A549 (cell line): Measurements from ENCODE around the gene CTU2. TPM values are rescaled to one million over a fixed set of nuclear protein-coding genes. Genes with fewer than 3 reads are reported as not detected.

Experiments used
- ATAC-seq, 2 experiments: fragments of 200-7000 bp in 1 of 2; fragments of >200 bp in 1 of 2; cut with Nextera tagmentation in 1 of 2; cut with Tn5 transposase in 1 of 2; 3 replicates each; pipeline versions ENCODE4 v1.8.0 to v1.9.1; 2018 to 2020; ENCODE audit warnings: mild to moderate bottlenecking in 1 of 2, moderate library complexity in 1 of 2
- CTCF ChIA-PET: fragments of 300-600 bp; sonication (Branson Sonifier 250); formaldehyde crosslinking; extraction: SDS; loops from one replicate; lab custom pipeline; 2021; ENCODE audit warnings: antibody characterized with exemption, inconsistent platforms; lab: Yijun Ruan, JAX
- POLR2A ChIA-PET: fragments of 350-600 bp; formaldehyde crosslinking; extraction: SDS; loops from one replicate; lab custom pipeline; 2021; ENCODE audit warnings: antibody characterized with exemption, inconsistent platforms; lab: Yijun Ruan, JAX
- DNase-seq, 2 experiments: peaks; one replicate each; pipeline versions ENCODE4 v3.0.0 to v3.0.0-alpha.2; 2011 to 2016; ENCODE audit warnings: low read depth in 1 of 2, low spot score in 1 of 2
- FAIRE-seq: peaks from 2 replicates; lab custom pipeline; 2011; peaks lifted over from hg19 to GRCh38; lab: Jason Lieb, UNC
- H3K27ac ChIP-seq, 2 experiments: fragments of >200 bp; sonication (Bioruptor Twin); formaldehyde crosslinking; 3 replicates each; pipeline ENCODE4 v1.5.1; 2016 to 2017
- H3K4me1 ChIP-seq: fragments of >200 bp; sonication (Bioruptor Twin); formaldehyde crosslinking; 3 replicates; pipeline ENCODE4 v1.6.1; 2016
- H3K4me2 ChIP-seq: fragments of >200 bp; sonication (Bioruptor Twin); formaldehyde crosslinking; 3 replicates; pipeline ENCODE4 v1.6.1; 2016
- H3K4me3 ChIP-seq: fragments of >200 bp; sonication (Bioruptor Twin); formaldehyde crosslinking; 3 replicates; pipeline ENCODE4 v1.5.1; 2016
- H3K9me3 ChIP-seq: fragments of >200 bp; sonication (Bioruptor Twin); formaldehyde crosslinking; 3 replicates; pipeline ENCODE4 v1.6.1; 2016
- BHLHE40 ChIP-seq: IDR thresholded peaks from 2 replicates; pipeline ENCODE4 v1.6.1; 2012; ENCODE audit warnings: low read depth, low read length, inconsistent platforms
- CBX2 ChIP-seq: fragments of 200-600 bp; sonication (generic); IDR thresholded peaks from 2 replicates; pipeline ENCODE4 v1.6.1; 2016; ENCODE audit warnings: low read depth, mild to moderate bottlenecking, borderline replicate concordance
- CBX8 ChIP-seq: fragments of 200-600 bp; sonication (generic); IDR thresholded peaks from 2 replicates; pipeline ENCODE4 v1.6.1; 2016
- CHD2 ChIP-seq: fragments of 150-350 bp; IDR thresholded peaks from 2 replicates; pipeline ENCODE4 v1.6.1; 2014; ENCODE audit warnings: low read length; ENCODE audit not compliant: partially characterized antibody
- CTCF ChIP-seq: fragments of >200 bp; sonication (Bioruptor Twin); formaldehyde crosslinking; IDR thresholded peaks from 3 replicates; pipeline ENCODE4 v1.5.1; 2016
- EHMT2 ChIP-seq: fragments of 200-600 bp; sonication (generic); IDR thresholded peaks from 2 replicates; pipeline ENCODE4 v1.6.1; 2016; ENCODE audit warnings: antibody characterized with exemption, low read depth, mild to moderate bottlenecking, moderate library complexity
- ELK1 ChIP-seq: fragments of 150-350 bp; IDR thresholded peaks from 2 replicates; pipeline ENCODE4 v1.6.1; 2014; ENCODE audit warnings: low read depth, mild to moderate bottlenecking, low read length
- FOSB ChIP-seq: fragments of 250-450 bp; sonication (Bioruptor Pico); IDR thresholded peaks from 2 replicates; pipeline ENCODE4 v1.5.0; 2020; ENCODE audit warnings: mild to moderate bottlenecking, moderate library complexity
- FOXS1 ChIP-seq: fragments of 250-450 bp; sonication (Bioruptor Pico); IDR thresholded peaks from 2 replicates; pipeline ENCODE4 v1.5.0; 2020; ENCODE audit warnings: mild to moderate bottlenecking, moderate library complexity
- GATA3 ChIP-seq: IDR thresholded peaks from 2 replicates; pipeline ENCODE4 v1.6.1; 2012; ENCODE audit warnings: borderline replicate concordance
- HDAC2 ChIP-seq: fragments of 200-600 bp; sonication (generic); IDR thresholded peaks from 2 replicates; pipeline ENCODE4 v1.6.1; 2016
- HMGXB4 ChIP-seq: fragments of 250-450 bp; sonication (Bioruptor Pico); IDR thresholded peaks from 2 replicates; pipeline ENCODE4 v1.5.0; 2021; ENCODE audit warnings: mild to moderate bottlenecking, moderate library complexity, borderline replicate concordance
- HOXA7 ChIP-seq: fragments of 250-450 bp; sonication (Bioruptor Pico); IDR thresholded peaks from 2 replicates; pipeline ENCODE4 v1.5.0; 2020; ENCODE audit warnings: mild to moderate bottlenecking, moderate library complexity
- HOXB5 ChIP-seq: fragments of 250-450 bp; sonication (Bioruptor Pico); IDR thresholded peaks from 2 replicates; pipeline ENCODE4 v1.5.0; 2020; ENCODE audit warnings: mild to moderate bottlenecking, moderate library complexity
- JUN ChIP-seq, 2 experiments: fragments of >200 bp; sonication (Bioruptor Twin); formaldehyde crosslinking; IDR thresholded peaks; 2 replicates in 1 of 2; 3 replicates in 1 of 2; pipeline ENCODE4 v1.6.1; 2016 to 2017
- JUNB ChIP-seq: fragments of >200 bp; sonication (Bioruptor Twin); formaldehyde crosslinking; IDR thresholded peaks from 2 replicates; pipeline ENCODE4 v1.6.1; 2016
- MAFK ChIP-seq: fragments of 450-650 bp; IDR thresholded peaks from 2 replicates; pipeline ENCODE4 v1.6.1; 2014; ENCODE audit not compliant: partially characterized antibody
- MAX ChIP-seq: IDR thresholded peaks from 2 replicates; pipeline ENCODE4 v1.6.1; 2012
- MYC ChIP-seq: IDR thresholded peaks from 2 replicates; pipeline ENCODE4 v1.6.1; 2012; ENCODE audit warnings: mild to moderate bottlenecking, inconsistent platforms, low read length, improper control_type of control experiment, borderline replicate concordance
- PBX3 ChIP-seq: IDR thresholded peaks from 2 replicates; pipeline ENCODE4 v1.6.1; 2012
- POLR2AphosphoS2 ChIP-seq: conservative IDR thresholded peaks from 2 replicates; pipeline ENCODE4 v1.6.1; 2012; ENCODE audit warnings: low read length, improper control_type of control experiment, inconsistent platforms
- REST ChIP-seq: fragments of 200-600 bp; sonication (generic); IDR thresholded peaks from 2 replicates; pipeline ENCODE4 v1.6.1; 2016; ENCODE audit warnings: antibody characterized with exemption, mild to moderate bottlenecking, moderate library complexity
- RFX5 ChIP-seq: fragments of 450-650 bp; IDR thresholded peaks from 2 replicates; pipeline ENCODE4 v1.7.1; 2014; ENCODE audit warnings: antibody characterized with exemption, mild to moderate bottlenecking, moderate library complexity
- SREBF2 ChIP-seq: fragments of 450-650 bp; IDR thresholded peaks from 2 replicates; pipeline ENCODE4 v1.6.1; 2014; ENCODE audit warnings: mild to moderate bottlenecking, moderate library complexity
- ZNF302 ChIP-seq: fragments of 250-450 bp; sonication (Bioruptor Pico); IDR thresholded peaks from 2 replicates; pipeline ENCODE4 v1.9.0; 2021; ENCODE audit warnings: inconsistent platforms, mild to moderate bottlenecking, moderate library complexity
- ZSCAN20 ChIP-seq: fragments of 250-450 bp; sonication (Bioruptor Pico); IDR thresholded peaks from 2 replicates; pipeline ENCODE4 v1.8.0; 2022; ENCODE audit warnings: mild to moderate bottlenecking, moderate library complexity
- WGBS: methylation state at CpG from one replicate; pipeline ENCODE4 v1.1.6; 2017; ENCODE audit errors: missing lambda C conversion rate; 5-methylcytosine and 5-hydroxymethylcytosine counted together
- polyA plus RNA-seq, 4 experiments: library from polyadenylated mRNA; depleted of rRNA in 3 of 4; stranded (reverse); fragments of >200 nt; fragmentation: RNase III in 1 of 4; extraction: RNeasy Plus Mini Kit Qiagen cat#74134 plus additional on column Dnase treatment in 1 of 4; gene quantifications; 2 replicates in 3 of 4; 3 replicates in 1 of 4; pipeline ENCODE4 v1.2.3, GENCODE V29; 2011 to 2017

Gene CTU2
- polyA plus RNA-seq, 2 of the 4 experiments (the other 2 are of a cell fraction) = 16.4 to 21.8 TPM

GRCh38 chr16:88749358-88749757, 43.1 kb downstream of the CTU2 start:
- WGBS = 96% methylated on average over 25 of the region's 26 CpGs
- TF ChIP-seq MAX (no peak), FOSB (CRISPR knock-in tag) (no peak), REST (no peak), CBX8 (no peak), FOXS1 (CRISPR knock-in tag) (no peak), HMGXB4 (CRISPR knock-in tag) (no peak), HDAC2 (no peak), HOXB5 (CRISPR knock-in tag) (no peak), ELK1 (no peak), EHMT2 (no peak), ZSCAN20 (CRISPR knock-in tag) (no peak), JUN (IDR thresholded peaks at IDR 0.05) (no peak), CBX2 (no peak), CHD2 (no peak), GATA3 (no peak), PBX3 (no peak), BHLHE40 (no peak)
- H3K4me1 ChIP-seq = no peaks in the 10 kb centered on the region
- DNase-seq (no peak), FAIRE-seq (no peak), ATAC-seq (no peak)
- CTCF ChIA-PET = interaction anchor here (1.0 to 31.8 kb wide), 3 partner anchors 7 to 51 kb away, joined by 3 to 596 read pairs (median 596); no protein-coding TSS in a partner anchor
- no peak overlapping the region for H3K4me2 ChIP-seq
- POLR2A ChIA-PET = no interaction called here
- no peaks in the 10 kb centered on the region for H3K9me3 ChIP-seq
- no peak overlapping the region for H3K4me3 ChIP-seq
- H3K27ac ChIP-seq = no peak overlapping the region

- POLR2A ChIA-PET = no interaction called here
- WGBS = 97% methylated on average over 5 of the region's 12 CpGs
- CTCF ChIA-PET = interaction anchor here (21.2 to 31.8 kb wide), 2 partner anchors 8 to 9 kb away, joined by 596 read pairs; no protein-coding TSS in a partner anchor
- TF ChIP-seq PBX3 (no peak), JUNB (no peak), SREBF2 (no peak), POLR2AphosphoS2 (no peak), ELK1 (no peak), EHMT2 (no peak), ZNF302 (CRISPR knock-in tag) (no peak), HOXA7 (no peak), RFX5 (no peak), JUN (IDR thresholded peaks at IDR 0.05) (no peak), MAFK (no peak), CTCF (no peak), MYC (no peak)
Observed at GRCh38 chr16:88750854-88751253, 44.6 kb downstream of the CTU2 start.

More at GRCh38 chr16:88750854-88751253, 44.6 kb downstream of the CTU2 start:
- DNase-seq (no peak), FAIRE-seq (no peak), ATAC-seq (no peak)
- Histone ChIP-seq H3K27ac (no peak overlapping the region), H3K4me2 (no peak overlapping the region), H3K4me1 (no peaks in the 10 kb centered on the region), H3K4me3 (no peak overlapping the region), H3K9me3 (no peaks in the 10 kb centered on the region)
